Stimulated activated CD4-positive, alpha-beta T cell treated with anti-CD3 and anti-CD28 coated beads, Interleukin-15, amount 100 ng/mL, for 1 hour (primary cell): ENCODE data around the gene NUMA1.

Experiments
- DNase-seq, 2 donors: peaks; one replicate each; pipeline ENCODE4 v3.0.0-alpha.2; 2020; ENCODE audit warnings: low read depth in 1 of 2, low spot score in 1 of 2

NUMA1 gene

GRCh38 chr11:72080326-72081183 is at the start of gene NUMA1, which contains the start of gene LRRC51:
Gene NUMA1, minus strand, starts transcription at chr11:72080542. Its CDS starts 44,599 bp downstream, at chr11:72035943.
Gene LRRC51, plus strand, starts transcription at chr11:72080850. Its CDS starts 8,234 bp downstream, at chr11:72089084.
- peak; percentile 95 to 97 for DNase-seq

- no peak for DNase-seq
These were observed 49.0 kb upstream of the NUMA1 start for GRCh38 chr11:72129381-72129780.

GRCh38 chr11:72127923-72128322 is 47.6 kb upstream of the NUMA1 start:
- DNase-seq, result no peak

GRCh38 chr11:72125956-72126355 is 45.6 kb upstream of the NUMA1 start:
- no peak for DNase-seq

- DNase-seq, result no peak
These were observed 43.7 kb upstream of the NUMA1 start for GRCh38 chr11:72124046-72124445.

GRCh38 chr11:72123117-72123653 is 42.8 kb upstream of the NUMA1 start:
- DNase-seq, result no peak

- no peak for DNase-seq
These were observed 42.3 kb upstream of the NUMA1 start for GRCh38 chr11:72122607-72123006.

GRCh38 chr11:72120930-72121329 is 40.6 kb upstream of the NUMA1 start:
- no peak for DNase-seq

GRCh38 chr11:72119198-72119597 is 38.9 kb upstream of the NUMA1 start:
- DNase-seq, result no peak

GRCh38 chr11:72116019-72116755 is 35.8 kb upstream of the NUMA1 start:
- no peak for DNase-seq

GRCh38 chr11:72114570-72114969 is 34.2 kb upstream of the NUMA1 start:
- DNase-seq, result no peak

- no peak for DNase-seq
These were observed 32.9 kb upstream of the NUMA1 start for GRCh38 chr11:72112978-72113808.

- peak; percentile 89 to 91 for DNase-seq
These were observed 32.0 kb upstream of the NUMA1 start, which contains the start of gene ANAPC15 for GRCh38 chr11:72112143-72112977. Gene ANAPC15, minus strand, starts transcription at chr11:72112695. Its CDS starts 1,419 bp downstream, at chr11:72111276.

- no peak for DNase-seq
These were observed 31.2 kb upstream of the NUMA1 start for GRCh38 chr11:72111300-72112142.

GRCh38 chr11:72105888-72106287 is 25.5 kb upstream of the NUMA1 start, which contains the start of gene TOMT:
Gene TOMT, plus strand, starts transcription at chr11:72105924. Its CDS starts 28 bp downstream, at chr11:72105952.
- DNase-seq, result no peak

- no peak for DNase-seq
These were observed 23.4 kb upstream of the NUMA1 start for GRCh38 chr11:72103754-72104167.

- peak; percentile 91 to 94 for DNase-seq
These were observed 22.8 kb upstream of the NUMA1 start, which contains the start of gene LAMTOR1 for GRCh38 chr11:72102946-72103753. Gene LAMTOR1, minus strand, starts transcription at chr11:72103297. Its CDS starts 73 bp downstream, at chr11:72103224.

GRCh38 chr11:72102631-72102945 is 22.2 kb upstream of the NUMA1 start:
- no peak for DNase-seq
